A549 (cell line): ENCODE measurements around the gene DPP10.

Experiments
- KDM1A ChIP-seq: fragments of 200-600 bp; sonication (generic); IDR thresholded peaks from 2 replicates; pipeline ENCODE4 v1.6.1; 2016; ENCODE audit warnings: low read depth, mild to moderate bottlenecking
- MAFK ChIP-seq: fragments of 450-650 bp; IDR thresholded peaks from 2 replicates; pipeline ENCODE4 v1.6.1; 2014; ENCODE audit not compliant: partially characterized antibody
- MAZ ChIP-seq: fragments of 150-350 bp; IDR thresholded peaks from 2 replicates; pipeline ENCODE4 v1.6.1; 2014; ENCODE audit warnings: antibody characterized with exemption, low read depth, low read length, borderline replicate concordance
- MYC ChIP-seq: IDR thresholded peaks from 2 replicates; pipeline ENCODE4 v1.6.1; 2012; ENCODE audit warnings: mild to moderate bottlenecking, inconsistent platforms, low read length, improper control_type of control experiment, borderline replicate concordance
- POLR2A ChIP-seq: IDR thresholded peaks from 2 replicates; pipeline ENCODE4 v1.6.1; 2012; ENCODE audit warnings: mild to moderate bottlenecking, low read length
- RCOR1 ChIP-seq: fragments of 150-350 bp; IDR thresholded peaks from 2 replicates; pipeline ENCODE4 v1.6.1; 2014; ENCODE audit warnings: antibody characterized with exemption, low read length, low read depth
- TF ChIP-seq, protein P1 (sequence below): IDR thresholded peaks from 2 replicates; pipeline ENCODE4 v1.6.1; 2012
- TF ChIP-seq, protein P2 (sequence below): fragments of 450-650 bp; IDR thresholded peaks from 2 replicates; pipeline ENCODE4 v1.6.1; 2014; ENCODE audit warnings: antibody characterized with exemption
- TF ChIP-seq, protein P3 (sequence below): fragments of >200 bp; sonication (Bioruptor Twin); formaldehyde crosslinking; IDR thresholded peaks from 3 replicates; pipeline ENCODE4 v1.5.1; 2016
- TF ChIP-seq, protein P4 (sequence below): fragments of 200-600 bp; sonication (generic); IDR thresholded peaks from 2 replicates; pipeline ENCODE4 v1.6.1; 2016; ENCODE audit warnings: antibody characterized with exemption, mild to moderate bottlenecking, moderate library complexity
- TF ChIP-seq, protein P5 (sequence below): fragments of >200 bp; sonication (Bioruptor Twin); formaldehyde crosslinking; IDR thresholded peaks from 2 replicates; pipeline ENCODE4 v1.6.1; 2016

DNA sequence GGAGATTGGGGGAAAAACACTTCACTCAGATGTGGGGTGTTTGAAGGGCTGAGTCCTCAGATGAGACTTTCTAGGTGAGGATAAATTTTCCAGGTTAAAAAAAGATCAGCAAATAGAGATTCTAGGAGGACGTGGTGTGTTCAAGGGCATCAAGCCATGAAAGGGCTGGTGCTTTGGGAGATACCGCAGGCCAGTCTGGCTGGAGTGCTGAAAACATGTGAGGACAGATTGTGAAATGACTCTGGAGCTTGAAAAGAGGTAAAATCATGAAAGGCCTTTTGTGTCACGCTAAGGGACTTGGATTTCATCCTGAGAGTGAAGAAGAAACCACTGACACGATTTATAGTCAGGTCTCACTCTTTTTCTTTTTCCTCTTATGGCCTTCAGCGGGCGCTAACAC lies 320.5 kb downstream of the DPP10 start:
- TF ChIP-seq, protein P1, sequence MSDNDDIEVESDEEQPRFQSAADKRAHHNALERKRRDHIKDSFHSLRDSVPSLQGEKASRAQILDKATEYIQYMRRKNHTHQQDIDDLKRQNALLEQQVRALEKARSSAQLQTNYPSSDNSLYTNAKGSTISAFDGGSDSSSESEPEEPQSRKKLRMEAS: no peak
- TF ChIP-seq KDM1A (no peak), POLR2A (no peak), RCOR1 (no peak), MYC (no peak), MAFK (no peak), MAZ (no peak)
- TF ChIP-seq, protein P2, sequence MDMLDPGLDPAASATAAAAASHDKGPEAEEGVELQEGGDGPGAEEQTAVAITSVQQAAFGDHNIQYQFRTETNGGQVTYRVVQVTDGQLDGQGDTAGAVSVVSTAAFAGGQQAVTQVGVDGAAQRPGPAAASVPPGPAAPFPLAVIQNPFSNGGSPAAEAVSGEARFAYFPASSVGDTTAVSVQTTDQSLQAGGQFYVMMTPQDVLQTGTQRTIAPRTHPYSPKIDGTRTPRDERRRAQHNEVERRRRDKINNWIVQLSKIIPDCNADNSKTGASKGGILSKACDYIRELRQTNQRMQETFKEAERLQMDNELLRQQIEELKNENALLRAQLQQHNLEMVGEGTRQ: no peak
- TF ChIP-seq, protein P3, sequence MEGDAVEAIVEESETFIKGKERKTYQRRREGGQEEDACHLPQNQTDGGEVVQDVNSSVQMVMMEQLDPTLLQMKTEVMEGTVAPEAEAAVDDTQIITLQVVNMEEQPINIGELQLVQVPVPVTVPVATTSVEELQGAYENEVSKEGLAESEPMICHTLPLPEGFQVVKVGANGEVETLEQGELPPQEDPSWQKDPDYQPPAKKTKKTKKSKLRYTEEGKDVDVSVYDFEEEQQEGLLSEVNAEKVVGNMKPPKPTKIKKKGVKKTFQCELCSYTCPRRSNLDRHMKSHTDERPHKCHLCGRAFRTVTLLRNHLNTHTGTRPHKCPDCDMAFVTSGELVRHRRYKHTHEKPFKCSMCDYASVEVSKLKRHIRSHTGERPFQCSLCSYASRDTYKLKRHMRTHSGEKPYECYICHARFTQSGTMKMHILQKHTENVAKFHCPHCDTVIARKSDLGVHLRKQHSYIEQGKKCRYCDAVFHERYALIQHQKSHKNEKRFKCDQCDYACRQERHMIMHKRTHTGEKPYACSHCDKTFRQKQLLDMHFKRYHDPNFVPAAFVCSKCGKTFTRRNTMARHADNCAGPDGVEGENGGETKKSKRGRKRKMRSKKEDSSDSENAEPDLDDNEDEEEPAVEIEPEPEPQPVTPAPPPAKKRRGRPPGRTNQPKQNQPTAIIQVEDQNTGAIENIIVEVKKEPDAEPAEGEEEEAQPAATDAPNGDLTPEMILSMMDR: no peak
- TF ChIP-seq, protein P4, sequence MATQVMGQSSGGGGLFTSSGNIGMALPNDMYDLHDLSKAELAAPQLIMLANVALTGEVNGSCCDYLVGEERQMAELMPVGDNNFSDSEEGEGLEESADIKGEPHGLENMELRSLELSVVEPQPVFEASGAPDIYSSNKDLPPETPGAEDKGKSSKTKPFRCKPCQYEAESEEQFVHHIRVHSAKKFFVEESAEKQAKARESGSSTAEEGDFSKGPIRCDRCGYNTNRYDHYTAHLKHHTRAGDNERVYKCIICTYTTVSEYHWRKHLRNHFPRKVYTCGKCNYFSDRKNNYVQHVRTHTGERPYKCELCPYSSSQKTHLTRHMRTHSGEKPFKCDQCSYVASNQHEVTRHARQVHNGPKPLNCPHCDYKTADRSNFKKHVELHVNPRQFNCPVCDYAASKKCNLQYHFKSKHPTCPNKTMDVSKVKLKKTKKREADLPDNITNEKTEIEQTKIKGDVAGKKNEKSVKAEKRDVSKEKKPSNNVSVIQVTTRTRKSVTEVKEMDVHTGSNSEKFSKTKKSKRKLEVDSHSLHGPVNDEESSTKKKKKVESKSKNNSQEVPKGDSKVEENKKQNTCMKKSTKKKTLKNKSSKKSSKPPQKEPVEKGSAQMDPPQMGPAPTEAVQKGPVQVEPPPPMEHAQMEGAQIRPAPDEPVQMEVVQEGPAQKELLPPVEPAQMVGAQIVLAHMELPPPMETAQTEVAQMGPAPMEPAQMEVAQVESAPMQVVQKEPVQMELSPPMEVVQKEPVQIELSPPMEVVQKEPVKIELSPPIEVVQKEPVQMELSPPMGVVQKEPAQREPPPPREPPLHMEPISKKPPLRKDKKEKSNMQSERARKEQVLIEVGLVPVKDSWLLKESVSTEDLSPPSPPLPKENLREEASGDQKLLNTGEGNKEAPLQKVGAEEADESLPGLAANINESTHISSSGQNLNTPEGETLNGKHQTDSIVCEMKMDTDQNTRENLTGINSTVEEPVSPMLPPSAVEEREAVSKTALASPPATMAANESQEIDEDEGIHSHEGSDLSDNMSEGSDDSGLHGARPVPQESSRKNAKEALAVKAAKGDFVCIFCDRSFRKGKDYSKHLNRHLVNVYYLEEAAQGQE: no peak
- TF ChIP-seq, protein P5, sequence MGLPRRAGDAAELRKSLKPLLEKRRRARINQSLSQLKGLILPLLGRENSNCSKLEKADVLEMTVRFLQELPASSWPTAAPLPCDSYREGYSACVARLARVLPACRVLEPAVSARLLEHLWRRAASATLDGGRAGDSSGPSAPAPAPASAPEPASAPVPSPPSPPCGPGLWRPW: no peak
